GM19372 (cell line): ENCODE data around the gene RET.
"Not testable (repeated sequence)": the region's sequence is repeated elsewhere in the genome, so short reads cannot be mapped to it uniquely, and the experiment has no call there.

Experiments used
- ATAC-seq: cut with Tn5 transposase; IDR thresholded peaks from one replicate; pipeline ENCODE4 v1.9.1; 2021; ENCODE audit warnings: mild to moderate bottlenecking, low read depth, moderate library complexity; ENCODE audit not compliant: unreplicated experiment

Gene RET

GRCh38 chr10:43131256-43131655, 54.4 kb downstream of the RET start:
- no peak for ATAC-seq

- no peak for ATAC-seq
Measured at GRCh38 chr10:43131906-43132305, 55.0 kb downstream of the RET start.

DNA sequence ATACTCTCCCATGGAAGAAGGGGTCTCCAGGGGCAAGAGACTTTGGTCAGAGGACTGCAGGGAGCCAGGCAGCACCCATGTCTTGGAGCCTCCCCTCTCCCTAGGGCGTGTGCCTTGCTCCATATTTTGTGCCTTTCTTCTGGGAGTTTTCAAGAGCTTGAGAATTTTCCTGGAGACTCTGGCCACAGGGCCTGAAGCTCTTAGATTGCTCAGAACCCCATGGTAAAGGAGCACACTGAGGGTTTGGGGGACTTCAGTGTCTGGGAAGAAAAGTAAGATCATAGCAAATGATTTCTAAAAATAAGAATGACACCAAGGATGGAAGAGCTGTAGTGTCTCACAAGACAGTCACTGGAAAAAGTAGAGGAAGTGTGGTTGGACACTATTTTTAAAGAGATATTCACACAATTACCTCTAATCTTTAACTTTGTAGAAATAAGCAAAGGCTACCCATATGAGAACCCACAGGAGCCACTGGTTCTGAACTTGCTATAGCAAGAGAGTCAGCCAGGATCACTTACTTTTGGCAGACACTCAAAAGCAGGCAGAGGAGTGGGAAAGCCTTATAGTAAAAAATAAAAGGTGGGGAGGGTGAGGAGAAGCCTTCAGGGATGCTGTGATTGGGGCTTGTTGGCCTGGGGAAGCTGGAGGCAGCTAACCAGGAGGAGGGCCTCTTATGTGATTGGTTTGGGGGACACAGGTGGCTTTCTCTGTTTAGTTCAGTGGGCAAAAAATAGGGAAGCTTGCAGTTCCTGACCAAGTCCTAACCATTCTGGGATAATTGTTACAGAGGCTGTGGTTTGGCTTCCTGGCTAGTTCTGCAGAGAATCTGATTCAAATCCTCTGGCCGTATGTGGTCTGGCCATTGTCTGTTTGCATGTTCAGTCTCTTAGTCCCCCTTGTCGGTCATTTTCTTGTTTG, 56.3 kb downstream of the RET start:
- no peak for ATAC-seq

DNA sequence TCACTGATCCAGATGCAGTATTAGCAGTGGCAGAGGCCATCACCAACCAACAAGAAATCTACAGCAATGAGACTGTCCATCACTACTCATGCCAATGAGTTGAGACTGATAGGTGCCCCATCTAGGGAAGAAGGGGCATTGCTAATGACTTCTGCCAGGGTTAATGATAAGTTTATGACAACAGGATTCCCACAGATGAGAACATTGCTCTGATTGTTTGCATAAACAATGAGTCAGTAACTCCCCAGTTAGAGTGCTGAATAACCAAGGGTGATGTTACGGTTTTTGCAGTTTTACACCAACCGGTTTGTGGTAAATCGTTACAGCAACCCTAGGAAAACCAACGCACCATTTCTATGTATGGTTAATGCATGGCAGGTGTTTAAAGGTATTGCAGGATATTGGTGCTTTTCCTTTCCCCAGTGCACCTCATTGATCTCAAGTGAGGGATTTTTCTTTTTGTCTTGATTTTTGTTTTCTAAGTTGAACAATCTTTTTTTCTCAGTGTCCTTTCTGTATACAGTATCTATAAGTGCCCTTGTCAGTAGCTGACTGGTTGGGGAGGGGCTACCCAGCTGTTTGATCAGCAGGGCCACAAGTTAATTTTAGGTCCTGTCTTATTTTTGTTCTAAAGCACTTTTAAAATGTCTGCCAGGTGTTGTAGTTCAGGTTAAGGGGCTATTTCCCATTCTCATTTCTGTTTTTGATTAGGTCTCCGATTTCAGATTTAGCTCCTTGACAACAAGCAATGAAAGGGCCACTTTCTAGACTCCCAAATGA, 57.4 kb downstream of the RET start:
- no peak for ATAC-seq

DNA sequence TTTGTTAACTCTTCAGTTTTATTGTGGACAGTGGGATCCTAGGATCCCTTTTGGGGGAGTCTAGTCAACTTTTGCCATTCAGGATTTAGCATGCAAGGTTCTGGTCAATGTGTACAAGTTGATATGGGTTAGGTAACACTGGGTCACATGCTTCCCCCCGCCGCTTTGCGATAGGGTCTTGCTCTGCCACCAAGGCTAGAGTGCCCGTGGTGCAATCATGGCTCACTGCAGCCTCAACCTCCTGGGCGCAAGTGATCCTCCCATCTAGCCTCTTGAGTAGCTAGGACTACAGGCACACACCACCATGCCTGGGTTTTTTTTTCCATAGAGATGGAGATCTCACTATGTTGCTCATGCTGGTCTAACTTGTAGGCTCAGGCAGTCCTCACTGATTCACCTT, 58.2 kb downstream of the RET start:
- ATAC-seq = no peak

DNA sequence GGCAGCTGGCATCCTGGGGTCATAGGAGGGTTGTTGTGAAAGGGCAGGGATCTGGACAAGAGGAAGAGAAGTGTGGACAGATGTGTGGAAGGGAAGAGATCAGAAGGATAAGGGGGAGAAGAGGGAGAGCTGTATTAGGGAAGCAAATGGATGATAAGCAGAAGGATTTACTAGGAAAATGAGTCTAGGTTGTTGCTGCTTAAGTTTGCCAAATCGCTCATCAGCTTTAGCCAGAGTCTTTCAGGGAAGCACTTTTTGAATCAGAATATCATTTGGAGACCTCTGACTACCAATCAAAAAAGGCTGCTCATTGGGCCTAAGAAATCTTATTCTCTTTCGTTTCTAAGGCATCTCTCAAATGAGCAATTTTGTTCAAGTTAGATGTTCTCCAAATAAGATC, 58.8 kb downstream of the RET start:
- ATAC-seq = no peak

DNA sequence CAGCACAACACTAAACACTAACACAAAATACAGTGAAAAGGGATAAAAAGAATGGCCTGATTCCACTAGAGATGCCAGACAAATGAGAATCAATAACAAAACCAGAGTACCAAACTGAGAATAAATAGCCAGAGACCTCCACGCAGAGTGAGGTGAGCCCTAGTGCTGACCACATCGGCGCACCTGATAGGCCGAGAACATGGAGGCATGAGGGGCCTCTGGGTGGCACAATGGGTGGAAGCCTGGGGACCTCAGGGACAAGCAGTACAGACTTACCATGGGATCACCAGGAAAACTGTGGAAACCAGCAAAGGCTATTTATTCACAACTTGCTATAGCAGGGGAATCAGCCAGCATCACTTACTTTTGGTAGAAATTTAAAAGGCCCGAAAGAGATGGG, 59.6 kb downstream of the RET start:
- ATAC-seq = no peak

- ATAC-seq = no peak
Measured at GRCh38 chr10:43136995-43137716, 60.3 kb downstream of the RET start.

DNA sequence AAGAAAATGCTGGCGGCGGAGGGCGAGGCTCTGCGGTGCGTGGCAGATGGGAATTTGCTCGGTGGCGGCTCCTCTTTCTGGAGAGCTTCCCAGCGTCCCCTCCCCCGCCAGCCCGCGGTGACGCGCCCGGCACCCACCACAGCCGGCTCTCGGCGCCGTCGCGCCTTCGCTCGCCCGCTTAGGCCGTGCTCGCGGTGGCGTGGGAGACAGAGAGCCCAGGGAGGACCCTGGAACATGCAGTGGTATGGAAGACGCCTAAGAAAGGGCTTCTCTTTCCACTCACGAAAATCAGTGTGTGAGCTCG, 60.8 kb downstream of the RET start:
- ATAC-seq = peak; percentile 17

GRCh38 chr10:43138021-43138756, 61.3 kb downstream of the RET start, which contains the start of gene CSGALNACT2:
CSGALNACT2 (plus strand) TSS chr10:43138445; CDS start chr10:43155150, 16,705 bp downstream.
- peak; percentile 71 for ATAC-seq

DNA sequence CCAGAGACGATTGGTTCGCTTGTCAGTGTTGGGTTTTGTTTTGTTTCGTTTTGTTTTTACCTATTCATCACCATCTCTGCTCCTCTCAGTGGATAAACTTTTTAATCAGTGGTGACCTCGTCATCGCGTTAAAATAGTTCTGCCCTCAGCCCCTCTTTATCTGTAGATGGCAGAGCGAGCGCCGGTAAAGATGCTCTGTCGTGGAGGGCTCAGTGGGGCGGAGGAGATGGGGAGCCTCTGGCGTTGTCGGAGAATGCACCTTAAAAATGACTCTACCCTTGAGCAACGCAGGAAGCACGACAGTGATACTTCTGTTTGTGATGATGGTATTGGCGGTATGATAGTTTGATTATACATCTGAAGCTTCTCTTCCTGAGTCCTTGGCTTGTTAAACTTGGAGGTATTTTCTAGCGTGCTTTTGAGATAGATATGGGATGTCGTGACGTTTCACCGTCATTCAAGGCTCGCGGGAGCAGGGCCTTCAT, 61.9 kb downstream of the RET start:
- peak; percentile 42 for ATAC-seq

- no peak for ATAC-seq
Measured at GRCh38 chr10:43141421-43141820, 64.6 kb downstream of the RET start.

GRCh38 chr10:43145311-43145710, 68.4 kb downstream of the RET start:
- ATAC-seq = no peak

GRCh38 chr10:43145936-43146335, 69.1 kb downstream of the RET start:
- not testable (repeated sequence) for ATAC-seq

GRCh38 chr10:43151371-43151770, 74.5 kb downstream of the RET start:
- ATAC-seq = no peak

- ATAC-seq = no peak
Measured at GRCh38 chr10:43153901-43154300, 77.0 kb downstream of the RET start.

DNA sequence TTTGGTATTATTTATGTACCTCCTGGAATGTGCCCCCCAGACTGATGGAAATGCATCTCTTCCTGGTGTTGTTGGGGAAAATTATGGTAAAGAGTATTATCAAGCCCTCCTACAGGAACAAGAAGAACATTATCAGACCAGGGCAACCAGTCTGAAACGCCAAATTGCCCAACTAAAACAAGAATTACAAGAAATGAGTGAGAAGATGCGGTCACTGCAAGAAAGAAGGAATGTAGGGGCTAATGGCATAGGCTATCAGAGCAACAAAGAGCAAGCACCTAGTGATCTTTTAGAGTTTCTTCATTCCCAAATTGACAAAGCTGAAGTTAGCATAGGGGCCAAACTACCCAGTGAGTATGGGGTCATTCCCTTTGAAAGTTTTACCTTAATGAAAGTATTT, 78.4 kb downstream of the RET start:
- no peak for ATAC-seq

DNA sequence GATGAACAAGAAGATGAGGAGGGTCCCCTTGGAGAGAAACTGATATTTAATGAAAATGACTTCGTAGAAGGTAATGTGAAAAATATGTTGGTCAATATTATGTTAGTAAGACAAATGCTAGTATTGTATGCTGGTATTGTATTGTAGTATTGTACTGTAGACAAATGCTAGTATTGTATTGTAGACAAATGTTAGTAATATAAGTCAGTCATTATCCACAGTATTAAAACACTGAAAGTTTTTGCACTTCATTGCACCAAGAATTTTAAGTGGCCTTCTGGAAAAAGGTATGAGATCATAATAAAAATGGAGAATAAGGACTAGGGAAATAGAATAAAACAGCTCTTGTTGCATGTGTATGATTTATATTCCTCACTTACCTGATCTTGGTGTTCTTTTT, 78.9 kb downstream of the RET start:
- no peak for ATAC-seq

GRCh38 chr10:43156590-43157341, 79.9 kb downstream of the RET start:
- ATAC-seq = no peak

DNA sequence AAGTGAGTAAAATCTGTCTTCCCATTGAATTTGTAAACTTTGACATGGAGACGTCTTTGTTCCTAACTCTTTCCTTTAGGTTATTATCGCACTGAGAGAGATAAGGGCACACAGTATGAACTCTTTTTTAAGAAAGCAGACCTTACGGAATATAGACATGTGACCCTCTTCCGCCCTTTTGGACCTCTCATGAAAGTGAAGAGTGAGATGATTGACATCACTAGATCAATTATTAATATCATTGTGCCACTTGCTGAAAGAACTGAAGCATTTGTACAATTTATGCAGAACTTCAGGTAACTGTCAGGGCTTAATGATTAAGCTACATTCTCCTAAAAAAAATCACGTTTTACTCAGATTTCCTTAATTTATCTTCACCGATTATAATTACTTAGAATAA, 81.8 kb downstream of the RET start:
- no peak for ATAC-seq
